GM12874 (cell line): ENCODE data around the gene TEDC2.

Source experiments
- TF ChIP-seq, protein P1 (sequence below): IDR thresholded peaks from 2 replicates; pipeline ENCODE4 v1.5.1; 2011; ENCODE audit warnings: low read depth, mild to moderate bottlenecking, control low read depth, low read length, moderate library complexity; ENCODE audit not compliant: insufficient read depth

Gene TEDC2

GRCh38 chr16:2487903-2488531 is 28.1 kb downstream of the TEDC2 start:
- TF ChIP-seq, protein P1, sequence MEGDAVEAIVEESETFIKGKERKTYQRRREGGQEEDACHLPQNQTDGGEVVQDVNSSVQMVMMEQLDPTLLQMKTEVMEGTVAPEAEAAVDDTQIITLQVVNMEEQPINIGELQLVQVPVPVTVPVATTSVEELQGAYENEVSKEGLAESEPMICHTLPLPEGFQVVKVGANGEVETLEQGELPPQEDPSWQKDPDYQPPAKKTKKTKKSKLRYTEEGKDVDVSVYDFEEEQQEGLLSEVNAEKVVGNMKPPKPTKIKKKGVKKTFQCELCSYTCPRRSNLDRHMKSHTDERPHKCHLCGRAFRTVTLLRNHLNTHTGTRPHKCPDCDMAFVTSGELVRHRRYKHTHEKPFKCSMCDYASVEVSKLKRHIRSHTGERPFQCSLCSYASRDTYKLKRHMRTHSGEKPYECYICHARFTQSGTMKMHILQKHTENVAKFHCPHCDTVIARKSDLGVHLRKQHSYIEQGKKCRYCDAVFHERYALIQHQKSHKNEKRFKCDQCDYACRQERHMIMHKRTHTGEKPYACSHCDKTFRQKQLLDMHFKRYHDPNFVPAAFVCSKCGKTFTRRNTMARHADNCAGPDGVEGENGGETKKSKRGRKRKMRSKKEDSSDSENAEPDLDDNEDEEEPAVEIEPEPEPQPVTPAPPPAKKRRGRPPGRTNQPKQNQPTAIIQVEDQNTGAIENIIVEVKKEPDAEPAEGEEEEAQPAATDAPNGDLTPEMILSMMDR, result no peak

DNA sequence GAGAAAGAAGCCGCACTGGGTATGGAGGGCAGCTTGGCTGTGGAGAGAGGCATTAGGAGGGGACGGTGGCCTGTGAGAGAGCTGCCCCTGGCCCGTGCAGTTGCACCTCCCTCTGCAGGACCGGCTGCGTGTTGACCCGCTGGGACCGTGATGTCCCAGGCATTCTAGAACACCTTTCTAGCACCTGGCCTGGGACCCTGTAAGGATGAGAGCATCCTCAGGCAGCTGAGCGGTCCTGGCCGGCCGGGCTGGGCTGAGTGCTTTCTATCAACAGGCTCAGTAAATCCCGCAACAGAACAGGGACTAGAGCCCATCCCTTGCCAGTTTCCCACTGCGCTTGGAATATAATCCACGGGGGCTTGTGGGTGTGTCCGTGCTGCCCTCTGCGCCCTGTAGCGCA is 29.7 kb downstream of the TEDC2 start:
- TF ChIP-seq, protein P1, result no peak

DNA sequence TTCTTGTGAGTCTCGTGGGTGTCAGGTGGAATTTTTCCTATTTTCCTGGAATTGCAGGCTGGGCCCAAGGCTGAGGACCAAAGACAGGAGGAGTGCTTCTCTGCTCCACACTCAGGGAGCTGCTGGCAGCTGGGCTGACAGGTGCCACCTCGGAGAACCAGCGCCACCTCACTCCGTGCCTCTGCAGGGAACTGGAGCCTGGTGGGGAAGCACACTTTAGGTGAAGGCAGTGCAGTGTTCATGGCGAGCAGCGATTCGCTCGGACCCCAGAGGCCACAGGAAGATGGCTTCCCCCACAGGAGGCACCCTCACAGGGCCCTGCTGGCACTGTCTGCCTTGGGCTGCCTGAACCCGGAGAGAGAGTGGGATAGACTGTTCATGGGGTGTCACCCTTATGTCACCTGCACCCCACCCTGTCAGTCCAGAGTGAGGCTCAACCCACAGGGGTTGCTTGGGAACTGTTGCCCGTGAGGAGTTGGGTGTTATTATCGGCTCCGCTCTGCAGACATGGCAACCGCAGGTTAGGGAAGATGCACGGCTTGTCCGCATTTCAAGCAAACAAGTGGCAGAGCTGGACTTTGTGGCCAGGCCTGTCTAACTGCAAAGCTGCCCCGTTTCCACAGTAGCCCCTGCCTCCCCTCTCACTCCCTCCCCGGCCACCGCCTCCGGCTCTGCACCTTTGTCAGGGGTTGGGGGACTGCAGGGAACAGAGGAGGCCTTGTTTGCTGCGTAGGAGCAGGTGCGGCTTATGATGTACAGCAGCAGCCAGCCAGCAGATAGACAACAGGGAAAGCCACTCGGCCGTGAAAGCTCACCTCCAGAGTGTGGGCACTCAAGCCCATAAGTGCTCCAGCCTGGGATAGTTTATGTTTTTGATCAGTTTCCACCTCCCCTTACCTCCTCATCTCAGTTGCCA is 30.5 kb downstream of the TEDC2 start:
- TF ChIP-seq, protein P1, result no peak

DNA sequence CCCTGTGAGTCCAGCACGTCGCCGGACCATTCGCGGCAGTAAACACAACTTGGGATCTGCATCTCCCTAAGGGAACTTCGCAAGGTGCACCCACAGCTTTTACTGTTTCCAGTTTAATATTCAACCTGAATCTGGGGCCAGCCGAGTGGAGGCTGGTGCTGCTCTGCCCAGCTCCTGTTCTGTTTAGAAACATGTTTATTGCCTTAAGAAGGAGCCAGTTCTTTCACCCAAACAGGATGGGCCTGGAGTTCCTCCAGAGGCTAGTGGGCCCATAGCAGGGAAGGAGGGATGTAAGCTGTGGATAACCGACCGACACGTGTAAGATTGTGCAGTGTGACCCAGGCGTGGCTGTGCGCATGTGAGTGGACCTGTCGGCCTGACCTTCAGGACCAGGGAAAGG is 32.4 kb downstream of the TEDC2 start:
- TF ChIP-seq, protein P1, result no peak

DNA sequence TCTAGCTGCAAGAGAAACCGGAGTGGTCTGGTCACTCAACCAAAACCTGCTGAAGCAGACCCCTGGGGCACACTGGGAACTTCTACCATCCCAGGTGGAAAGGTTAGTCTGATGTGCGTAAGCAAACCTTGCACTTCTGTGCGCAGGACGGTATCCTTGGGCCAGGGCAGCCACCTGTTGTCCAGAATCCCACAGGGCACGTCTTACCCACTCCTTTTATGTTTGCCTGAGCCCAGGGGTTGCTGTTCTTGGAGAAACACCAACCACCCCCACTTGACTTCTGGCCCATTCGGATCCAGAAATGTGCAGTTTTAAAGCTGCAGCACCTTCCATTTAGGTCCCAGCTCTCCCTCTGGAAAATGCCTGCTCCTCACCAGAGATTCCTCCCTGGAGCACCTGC is 33.7 kb downstream of the TEDC2 start:
- TF ChIP-seq, protein P1, result no peak

- TF ChIP-seq, protein P1, result no peak
Observed at GRCh38 chr16:2494616-2495015, 34.7 kb downstream of the TEDC2 start.

DNA sequence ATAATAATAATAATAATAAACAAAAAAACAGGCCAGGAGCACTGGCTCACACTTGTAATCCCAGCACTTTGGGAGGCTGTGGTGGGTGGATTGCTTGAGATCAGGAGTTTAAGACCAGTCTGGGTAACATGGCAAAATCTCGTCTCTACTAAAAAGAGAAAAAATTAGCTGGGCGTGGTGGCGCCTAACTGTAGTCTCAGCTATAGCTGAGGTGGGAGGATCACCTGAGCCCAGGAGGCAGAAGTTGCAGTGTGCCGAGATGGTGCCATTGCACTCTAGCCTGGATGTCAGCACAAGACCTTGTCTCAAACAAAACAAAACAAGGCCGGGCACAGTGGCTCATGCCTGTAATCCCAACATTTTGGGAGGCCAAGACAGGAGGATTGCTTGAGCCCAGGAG is 35.1 kb downstream of the TEDC2 start:
- TF ChIP-seq, protein P1, result no peak
